ENCODE measurements around the gene SEC24B. TPM values are rescaled to one million over a fixed set of nuclear protein-coding genes. Genes with fewer than 3 reads are reported as not detected.
A peak's percentile ranks its signal among the peaks of the same experiment; 100 is the strongest.
"Not testable (repeated sequence)": the region's sequence is repeated elsewhere in the genome, so short reads cannot be mapped to it uniquely, and the experiment has no call there.

SEC24B gene
- total RNA-seq, 2 donors from 2014 or later, result 29.9 to 33.9 TPM

- ATAC-seq (no peak), DNase-seq (no peak)
- intact Hi-C loops (cut with DNase I, micrococcal nuclease), result loop anchor here in 1 of 2 donors (10.0 kb wide), 3 partner anchors 69 to 559 kb away; no protein-coding TSS in a partner anchor
Observed at GRCh38 chr4:109425405-109425804, 8.2 kb upstream of the SEC24B start.

- intact Hi-C loops (cut with DNase I, micrococcal nuclease), result loop anchor here in 1 of 2 donors (10.0 kb wide), 3 partner anchors 65 to 555 kb away; no protein-coding TSS in a partner anchor
- ATAC-seq, result no peak
- DNase-seq, result no peak
Observed at GRCh38 chr4:109429545-109429944, 4.1 kb upstream of the SEC24B start.

GRCh38 chr4:109432203-109432602 is 1.4 kb upstream of the SEC24B start:
- DNase-seq, result no peak
- no peak for ATAC-seq
- intact Hi-C loops (cut with DNase I, micrococcal nuclease), result no loop called here

- intact Hi-C loops (cut with DNase I, micrococcal nuclease), result no loop called here
- ATAC-seq, result no peak
- DNase-seq, result no peak
Observed at GRCh38 chr4:109432696-109433095, 919 bp upstream of the SEC24B start.

- intact Hi-C loops (cut with DNase I, micrococcal nuclease), result no loop called here
- peak; percentile 69 for ATAC-seq
- DNase-seq, result peak; percentile 39 to 62
Observed at GRCh38 chr4:109434007-109434971, 674 bp downstream of the SEC24B start.

- intact Hi-C loops (cut with DNase I, micrococcal nuclease), result no loop called here
- no peak for ATAC-seq
- DNase-seq, result no peak
Observed at GRCh38 chr4:109435635-109436034, 2.0 kb downstream of the SEC24B start.

GRCh38 chr4:109436504-109436903 is 2.9 kb downstream of the SEC24B start:
- no peak for ATAC-seq
- intact Hi-C loops (cut with DNase I, micrococcal nuclease), result no loop called here

GRCh38 chr4:109440948-109441347 is 7.3 kb downstream of the SEC24B start:
- intact Hi-C loops (cut with DNase I, micrococcal nuclease), result no loop called here
- DNase-seq (no peak), ATAC-seq (no peak)

More at GRCh38 chr4:109436504-109436903, 2.9 kb downstream of the SEC24B start:
- no peak for DNase-seq

- DNase-seq, result no peak
- intact Hi-C loops (cut with DNase I, micrococcal nuclease), result no loop called here
- no peak for ATAC-seq
Observed at GRCh38 chr4:109441862-109442458, 8.3 kb downstream of the SEC24B start.

GRCh38 chr4:109444182-109444844 is 10.7 kb downstream of the SEC24B start:
- intact Hi-C loops (cut with DNase I, micrococcal nuclease), result no loop called here
- no peak for ATAC-seq

GRCh38 chr4:109447278-109447677 is 13.7 kb downstream of the SEC24B start:
- DNase-seq, result no peak
- ATAC-seq, result no peak
- intact Hi-C loops (cut with DNase I, micrococcal nuclease), result no loop called here

More at GRCh38 chr4:109444182-109444844, 10.7 kb downstream of the SEC24B start:
- no peak for DNase-seq

- DNase-seq (no peak), ATAC-seq (no peak)
- intact Hi-C loops (cut with DNase I, micrococcal nuclease), result no loop called here
Observed at GRCh38 chr4:109451544-109452273, 18.1 kb downstream of the SEC24B start.

- DNase-seq; intact Hi-C loops (cut with DNase I, micrococcal nuclease); ATAC-seq: not testable (repeated sequence)
Observed at GRCh38 chr4:109453110-109453509, 19.5 kb downstream of the SEC24B start.

GRCh38 chr4:109462297-109462696 is 28.7 kb downstream of the SEC24B start:
- ATAC-seq (no peak), DNase-seq (no peak)
- intact Hi-C loops (cut with DNase I, micrococcal nuclease), result no loop called here

- intact Hi-C loops (cut with DNase I, micrococcal nuclease), result no loop called here
- DNase-seq (no peak), ATAC-seq (no peak)
Observed at GRCh38 chr4:109462802-109463201, 29.2 kb downstream of the SEC24B start.

- DNase-seq (no peak), ATAC-seq (no peak)
- intact Hi-C loops (cut with DNase I, micrococcal nuclease), result no loop called here
Observed at GRCh38 chr4:109465069-109465468, 31.5 kb downstream of the SEC24B start.

GRCh38 chr4:109469915-109470314 is 36.3 kb downstream of the SEC24B start:
- ATAC-seq (no peak), DNase-seq (no peak)
- intact Hi-C loops (cut with DNase I, micrococcal nuclease), result no loop called here

- no peak for DNase-seq
- no peak for ATAC-seq
- intact Hi-C loops (cut with DNase I, micrococcal nuclease), result no loop called here
Observed at GRCh38 chr4:109472343-109472761, 38.7 kb downstream of the SEC24B start.

GRCh38 chr4:109473824-109474223 is 40.2 kb downstream of the SEC24B start:
- DNase-seq (no peak), ATAC-seq (no peak)
- intact Hi-C loops (cut with DNase I, micrococcal nuclease), result no loop called here

All from left colon (tissue), 2 donors.